Measurements from ENCODE around the gene FAM184A. TPM values are rescaled to one million over a fixed set of nuclear protein-coding genes. Genes with fewer than 3 reads are reported as not detected.
"Not testable (repeated sequence)": the region's sequence is repeated elsewhere in the genome, so short reads cannot be mapped to it uniquely, and the experiment has no call there.

FAM184A gene
- total RNA-seq, 4 donors from 2014 or later, result 3.0 to 14.3 (median 6.3) TPM

DNA sequence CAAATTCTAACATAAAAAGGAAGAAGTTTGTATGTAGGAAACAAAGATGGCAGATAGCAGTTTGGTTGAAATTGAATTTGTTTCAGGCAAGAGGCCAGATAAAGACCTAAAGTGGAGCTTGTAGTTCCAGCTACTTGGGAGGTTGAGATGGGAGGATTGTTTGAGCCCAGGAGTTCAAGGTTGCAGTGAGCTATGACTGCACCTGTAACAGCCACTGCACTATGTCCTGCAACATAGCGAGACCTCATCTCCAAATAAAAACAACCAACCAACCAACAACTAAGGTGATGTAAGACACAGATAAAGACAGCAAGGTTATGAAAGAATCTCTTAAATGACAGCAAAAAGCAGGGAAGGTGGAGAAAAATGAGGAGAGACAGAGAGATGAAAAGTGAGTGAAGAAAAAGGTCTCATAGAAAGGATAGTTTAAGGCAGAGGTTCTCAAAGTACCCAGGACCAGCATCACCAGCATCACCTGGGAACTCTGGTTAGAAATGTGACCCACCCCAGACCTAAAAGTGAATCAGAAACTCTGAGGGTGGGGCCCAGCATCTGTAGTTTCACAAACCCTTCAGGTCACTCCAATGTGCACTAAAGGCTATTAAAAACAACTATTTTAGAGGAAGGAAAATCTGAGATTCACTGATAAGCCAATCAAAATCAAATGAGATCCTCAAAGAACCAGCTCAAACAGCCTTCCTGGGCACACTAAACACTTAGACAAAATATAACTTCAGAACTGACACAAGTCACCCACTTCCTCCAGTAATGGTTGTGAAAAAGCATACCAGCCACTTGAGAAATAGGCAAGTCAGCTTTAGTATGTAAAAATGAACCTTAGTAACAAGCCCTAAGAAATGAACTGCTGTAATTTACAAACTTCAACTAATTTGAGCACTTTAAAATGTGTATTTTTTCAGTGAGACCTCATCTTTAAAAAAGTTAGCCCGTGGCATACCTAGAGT lies 57.6 kb downstream of the FAM184A start:
- ATAC-seq (ENCODE audit: low FRiP score) (no peak), DNase-seq (ENCODE audit: low spot score) (no peak)
- TF ChIP-seq, protein P1, sequence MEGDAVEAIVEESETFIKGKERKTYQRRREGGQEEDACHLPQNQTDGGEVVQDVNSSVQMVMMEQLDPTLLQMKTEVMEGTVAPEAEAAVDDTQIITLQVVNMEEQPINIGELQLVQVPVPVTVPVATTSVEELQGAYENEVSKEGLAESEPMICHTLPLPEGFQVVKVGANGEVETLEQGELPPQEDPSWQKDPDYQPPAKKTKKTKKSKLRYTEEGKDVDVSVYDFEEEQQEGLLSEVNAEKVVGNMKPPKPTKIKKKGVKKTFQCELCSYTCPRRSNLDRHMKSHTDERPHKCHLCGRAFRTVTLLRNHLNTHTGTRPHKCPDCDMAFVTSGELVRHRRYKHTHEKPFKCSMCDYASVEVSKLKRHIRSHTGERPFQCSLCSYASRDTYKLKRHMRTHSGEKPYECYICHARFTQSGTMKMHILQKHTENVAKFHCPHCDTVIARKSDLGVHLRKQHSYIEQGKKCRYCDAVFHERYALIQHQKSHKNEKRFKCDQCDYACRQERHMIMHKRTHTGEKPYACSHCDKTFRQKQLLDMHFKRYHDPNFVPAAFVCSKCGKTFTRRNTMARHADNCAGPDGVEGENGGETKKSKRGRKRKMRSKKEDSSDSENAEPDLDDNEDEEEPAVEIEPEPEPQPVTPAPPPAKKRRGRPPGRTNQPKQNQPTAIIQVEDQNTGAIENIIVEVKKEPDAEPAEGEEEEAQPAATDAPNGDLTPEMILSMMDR (IDR thresholded peaks at IDR 0.05), result no peak

DNA sequence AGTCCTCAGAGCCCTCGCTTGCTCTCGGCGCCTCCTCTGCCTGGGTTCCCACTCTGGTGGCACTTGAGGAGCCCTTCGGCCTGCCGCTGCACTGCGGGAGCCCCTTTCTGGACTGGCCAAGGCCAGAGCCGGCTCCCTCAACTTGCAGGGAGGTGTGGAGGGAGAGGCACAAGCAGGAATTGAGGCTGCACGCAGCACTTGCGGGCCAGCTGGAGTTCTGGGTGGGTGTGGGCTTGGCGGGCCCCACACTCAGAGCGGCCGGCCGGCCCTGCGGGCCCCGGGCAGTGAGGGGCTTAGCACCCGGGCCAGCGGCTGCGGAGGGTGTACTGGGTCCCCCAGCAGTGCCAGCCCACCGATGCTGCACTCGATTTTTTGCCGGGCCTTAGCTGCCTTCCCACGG lies 63.3 kb downstream of the FAM184A start:
- not testable (repeated sequence) for DNase-seq (ENCODE audit: low spot score); ATAC-seq (ENCODE audit: low FRiP score)

DNA sequence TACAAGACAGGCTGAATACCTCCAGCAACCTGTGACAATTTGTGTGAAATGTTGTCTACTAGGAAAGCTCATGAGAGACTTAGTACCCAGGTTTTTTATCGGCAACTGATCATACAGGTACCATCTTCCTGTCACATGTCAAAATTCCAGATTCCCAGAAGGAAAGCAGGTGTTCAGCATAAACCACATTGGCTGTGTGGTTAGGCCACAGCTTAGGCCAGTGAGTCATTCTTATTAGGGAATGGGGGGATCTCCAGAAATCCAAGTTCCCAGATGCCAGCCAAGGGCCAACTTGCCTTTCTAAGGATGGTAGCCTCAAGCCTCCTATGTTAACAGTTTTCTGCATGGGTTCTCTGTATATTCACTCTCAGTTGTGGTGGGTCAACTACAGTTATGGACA lies 65.9 kb downstream of the FAM184A start:
- DNase-seq (ENCODE audit: low spot score) (no peak), ATAC-seq (ENCODE audit: low FRiP score) (no peak)
- TF ChIP-seq, protein P1 (IDR thresholded peaks at IDR 0.05), result no peak

DNA sequence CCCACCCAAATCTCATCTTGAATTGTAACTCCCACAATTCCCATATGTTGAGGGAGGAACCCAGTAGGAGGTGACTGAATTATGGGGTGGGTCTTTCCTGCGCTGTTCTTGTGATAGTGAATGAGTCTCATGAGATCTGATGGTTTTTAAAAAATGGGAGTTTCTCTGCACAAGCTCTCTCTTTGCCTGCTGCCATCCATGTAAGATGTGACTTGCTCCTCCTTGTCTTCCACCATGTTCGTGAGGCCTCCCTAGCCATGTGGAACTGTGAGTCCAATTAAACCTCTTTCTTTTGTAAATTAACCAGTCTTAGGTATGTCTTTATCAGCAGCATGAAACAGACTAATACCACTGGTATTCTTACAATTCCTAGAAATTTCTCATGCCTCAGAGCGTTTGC lies 69.2 kb downstream of the FAM184A start:
- ATAC-seq (ENCODE audit: low FRiP score), result not testable (repeated sequence)

DNA sequence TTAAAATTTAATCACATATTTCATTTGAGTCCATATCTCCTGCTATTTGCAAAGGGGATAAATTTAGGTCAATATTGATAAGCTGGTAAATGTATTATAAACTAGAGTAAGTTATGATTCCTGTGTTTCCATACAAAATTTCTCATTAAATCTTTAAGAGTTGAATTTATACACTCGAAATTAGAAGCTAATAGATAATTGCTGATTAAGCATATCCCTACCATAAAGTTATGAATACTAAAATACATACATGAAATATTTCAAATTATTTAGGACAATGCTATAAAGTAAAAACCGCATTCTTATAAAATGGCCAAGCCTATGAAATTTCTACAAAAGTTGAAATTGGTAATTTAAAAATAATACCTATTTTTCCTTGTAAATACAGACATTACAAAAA lies 71.5 kb downstream of the FAM184A start:
- DNase-seq (ENCODE audit: low spot score), result no peak
- TF ChIP-seq, protein P1 (IDR thresholded peaks at IDR 0.05), result no peak
- ATAC-seq (ENCODE audit: low FRiP score), result no peak

More for the DNA sequence above, 69.2 kb downstream of the FAM184A start:
- not testable (repeated sequence) for DNase-seq (ENCODE audit: low spot score)

DNA sequence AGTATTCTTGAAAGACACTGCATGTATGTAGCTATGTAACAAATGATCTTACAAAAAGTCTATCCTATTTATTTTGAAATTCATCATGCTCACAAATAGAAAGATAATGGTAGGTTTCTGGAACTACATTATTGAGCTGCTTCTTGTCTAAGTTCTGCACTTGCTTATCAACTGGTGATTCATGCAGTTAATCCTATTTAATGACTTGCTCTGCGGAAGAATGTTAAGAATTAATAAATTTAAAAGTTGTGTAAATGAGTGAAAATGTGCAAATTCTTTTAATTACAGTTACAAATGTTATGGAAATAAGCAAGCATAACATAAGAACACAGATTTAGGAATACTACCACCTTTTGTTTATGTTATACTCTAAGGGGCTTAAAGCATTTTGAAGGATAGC lies 76.4 kb downstream of the FAM184A start:
- TF ChIP-seq, protein P1 (IDR thresholded peaks at IDR 0.05), result no peak
- ATAC-seq (ENCODE audit: low FRiP score), result no peak

DNA sequence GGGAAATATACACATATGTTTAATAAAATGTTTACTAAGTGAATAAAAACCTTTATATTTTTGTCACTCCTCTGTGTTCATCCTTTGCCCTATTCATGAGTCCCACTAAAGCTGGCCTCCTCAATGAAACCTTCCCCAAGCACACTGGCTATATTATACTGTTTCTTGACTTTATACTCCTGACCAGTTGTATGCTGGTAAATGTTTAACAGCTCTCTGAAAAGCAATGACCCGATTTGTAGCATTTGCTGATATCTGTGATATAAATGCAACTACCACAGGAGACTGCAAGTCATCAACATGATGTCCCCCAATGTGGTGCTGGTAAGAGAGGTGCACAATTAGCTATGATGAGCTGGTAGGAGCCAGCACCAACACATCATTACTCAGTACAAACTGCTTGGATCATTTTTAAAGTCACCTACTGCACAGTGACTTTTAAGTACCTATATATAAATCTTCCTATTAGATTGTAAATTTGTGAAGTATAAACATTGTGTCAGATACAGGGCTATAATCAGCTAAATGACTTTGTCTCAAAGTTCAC lies 78.9 kb downstream of the FAM184A start:
- DNase-seq (ENCODE audit: low spot score), result no peak
- no peak for ATAC-seq (ENCODE audit: low FRiP score)
- TF ChIP-seq, protein P1 (IDR thresholded peaks at IDR 0.05), result no peak

More for the DNA sequence above, 76.4 kb downstream of the FAM184A start:
- no peak for DNase-seq (ENCODE audit: low spot score)

DNA sequence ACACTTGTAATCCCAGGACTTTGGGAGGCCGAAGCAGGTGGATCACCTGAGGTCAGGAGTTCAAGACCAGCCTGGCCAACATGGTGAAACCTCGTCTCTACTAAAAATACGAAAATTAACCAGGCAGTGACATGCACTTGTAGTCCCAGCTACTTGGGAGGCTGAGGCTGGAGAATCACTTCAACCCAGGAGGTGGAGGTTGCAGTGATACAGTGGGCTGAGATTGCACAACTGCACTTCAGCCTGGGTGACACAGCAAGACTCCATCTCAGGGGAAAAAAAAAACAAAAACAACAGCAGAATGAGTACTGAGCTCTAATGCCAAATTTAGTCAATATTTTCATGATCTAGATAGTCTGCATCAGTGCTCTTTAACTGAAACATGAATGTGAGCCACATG lies 81.0 kb downstream of the FAM184A start:
- not testable (repeated sequence) for ATAC-seq (ENCODE audit: low FRiP score); DNase-seq (ENCODE audit: low spot score)
